ENCODE results near the gene GGA1. TPM values are rescaled to one million over a fixed set of nuclear protein-coding genes. Genes with fewer than 3 reads are reported as not detected.
A peak's percentile ranks its signal among the peaks of the same experiment; 100 is the strongest.
"Not testable (repeated sequence)": the region's sequence is repeated elsewhere in the genome, so short reads cannot be mapped to it uniquely, and the experiment has no call there.

The GGA1 gene
- total RNA-seq, 1 donor from 2014 or later: 15.7 TPM

- peak overlapping the region; percentile 95 for H3K27ac ChIP-seq (ENCODE audit: low read depth, low read length)
- H3K9me3 ChIP-seq (ENCODE audit: control insufficient read depth in 3 of 3, low read length in 3 of 3): no peaks in the 10 kb centered on the region
- H3K36me3 ChIP-seq (ENCODE audit: control insufficient read depth in 3 of 3, insufficient read depth in 3 of 3, low read length in 3 of 3): no peaks in the 10 kb centered on the region
- H3K9ac ChIP-seq (ENCODE audit: low read depth in 1 of 3, low read length in 3 of 3): peak overlapping the region; percentile 86 to 92 (median 89)
- peak overlapping the region; percentile 83 to 89 (median 87) for H3K4me3 ChIP-seq (ENCODE audit: low read length in 3 of 3)
- peaks cover 0 to 3% (median 0%) of the 10 kb centered on the region in 3 donors for H3K27me3 ChIP-seq (ENCODE audit: control insufficient read depth in 3 of 3, insufficient read depth in 3 of 3, low read length in 3 of 3)
- H3K4me1 ChIP-seq (ENCODE audit: control insufficient read depth in 3 of 3, insufficient read depth in 3 of 3, low read length in 3 of 3): peaks cover 28 to 35% (median 32%) of the 10 kb centered on the region in 3 donors
These were observed 628 bp upstream of the GGA1 start for GRCh38 chr22:37607935-37608476.

GRCh38 chr22:37609240-37610152, 862 bp downstream of the GGA1 start:
- peaks cover 32 to 35% (median 32%) of the 10 kb centered on the region in 3 donors for H3K4me1 ChIP-seq (ENCODE audit: control insufficient read depth in 3 of 3, insufficient read depth in 3 of 3, low read length in 3 of 3)
- peaks cover 3 to 5% (median 4%) of the 10 kb centered on the region in 3 donors for H3K36me3 ChIP-seq (ENCODE audit: control insufficient read depth in 3 of 3, insufficient read depth in 3 of 3, low read length in 3 of 3)
- peak overlapping the region; percentile 88 to 92 (median 89) for H3K9ac ChIP-seq (ENCODE audit: low read depth in 1 of 3, low read length in 3 of 3)
- H3K27me3 ChIP-seq (ENCODE audit: control insufficient read depth in 3 of 3, insufficient read depth in 3 of 3, low read length in 3 of 3): peaks cover 0 to 3% (median 0%) of the 10 kb centered on the region in 3 donors
- H3K27ac ChIP-seq (ENCODE audit: low read depth, low read length): peak overlapping the region; percentile 95
- peak overlapping the region; percentile 86 to 89 (median 87) for H3K4me3 ChIP-seq (ENCODE audit: low read length in 3 of 3)
- H3K9me3 ChIP-seq (ENCODE audit: control insufficient read depth in 3 of 3, low read length in 3 of 3): no peaks in the 10 kb centered on the region

GRCh38 chr22:37610153-37610475, 1.5 kb downstream of the GGA1 start:
- not testable (repeated sequence) for H3K9me3 ChIP-seq (ENCODE audit: control insufficient read depth in 3 of 3, low read length in 3 of 3); H3K27me3 ChIP-seq (ENCODE audit: control insufficient read depth in 3 of 3, insufficient read depth in 3 of 3, low read length in 3 of 3); H3K36me3 ChIP-seq (ENCODE audit: control insufficient read depth in 3 of 3, insufficient read depth in 3 of 3, low read length in 3 of 3)
- Histone ChIP-seq H3K4me1 (ENCODE audit: control insufficient read depth in 3 of 3, insufficient read depth in 3 of 3, low read length in 3 of 3) (peaks cover 32 to 35% (median 32%) of the 10 kb centered on the region in 3 donors), H3K9ac (ENCODE audit: low read depth in 1 of 3, low read length in 3 of 3) (peak overlapping the region; percentile 88 to 92 (median 89)), H3K4me3 (ENCODE audit: low read length in 3 of 3) (peak overlapping the region in 2 of 3 donors; percentile 24 to 89), H3K27ac (ENCODE audit: low read depth, low read length) (peak overlapping the region; percentile 95)

- H3K4me1 ChIP-seq (ENCODE audit: control insufficient read depth in 3 of 3, insufficient read depth in 3 of 3, low read length in 3 of 3): peaks cover 32 to 35% (median 32%) of the 10 kb centered on the region in 3 donors
- peak overlapping the region in 1 of 3 donors; percentile 24 for H3K4me3 ChIP-seq (ENCODE audit: low read length in 3 of 3)
- H3K9ac ChIP-seq (ENCODE audit: low read depth in 1 of 3, low read length in 3 of 3): peak overlapping the region in 1 of 3 donors; percentile 33
- H3K36me3 ChIP-seq (ENCODE audit: control insufficient read depth in 3 of 3, insufficient read depth in 3 of 3, low read length in 3 of 3): peaks cover 4 to 9% (median 7%) of the 10 kb centered on the region in 3 donors
- H3K27me3 ChIP-seq (ENCODE audit: control insufficient read depth in 3 of 3, insufficient read depth in 3 of 3, low read length in 3 of 3): peaks cover 0 to under 1% (median 0%) of the 10 kb centered on the region in 3 donors
- H3K27ac ChIP-seq (ENCODE audit: low read depth, low read length): no peak overlapping the region
- no peaks in the 10 kb centered on the region for H3K9me3 ChIP-seq (ENCODE audit: control insufficient read depth in 3 of 3, low read length in 3 of 3)
These were observed 2.0 kb downstream of the GGA1 start for GRCh38 chr22:37610480-37611129.

GRCh38 chr22:37611207-37611606, 2.6 kb downstream of the GGA1 start:
- H3K4me1 ChIP-seq (ENCODE audit: control insufficient read depth in 3 of 3, insufficient read depth in 3 of 3, low read length in 3 of 3): peaks cover 32 to 35% (median 32%) of the 10 kb centered on the region in 3 donors
- H3K36me3 ChIP-seq (ENCODE audit: control insufficient read depth in 3 of 3, insufficient read depth in 3 of 3, low read length in 3 of 3): peaks cover 7 to 12% (median 10%) of the 10 kb centered on the region in 3 donors
- no peak overlapping the region for H3K27ac ChIP-seq (ENCODE audit: low read depth, low read length)
- peak overlapping the region in 1 of 3 donors; percentile 8 for H3K9ac ChIP-seq (ENCODE audit: low read depth in 1 of 3, low read length in 3 of 3)
- no peak overlapping the region for H3K4me3 ChIP-seq (ENCODE audit: low read length in 3 of 3)
- H3K27me3 ChIP-seq (ENCODE audit: control insufficient read depth in 3 of 3, insufficient read depth in 3 of 3, low read length in 3 of 3): no peaks in the 10 kb centered on the region
- H3K9me3 ChIP-seq (ENCODE audit: control insufficient read depth in 3 of 3, low read length in 3 of 3): no peaks in the 10 kb centered on the region

GRCh38 chr22:37616201-37617083, 7.8 kb downstream of the GGA1 start:
- no peak overlapping the region for H3K4me3 ChIP-seq (ENCODE audit: low read length in 3 of 3)
- no peak overlapping the region for H3K27ac ChIP-seq (ENCODE audit: low read depth, low read length)
- H3K36me3 ChIP-seq (ENCODE audit: control insufficient read depth in 3 of 3, insufficient read depth in 3 of 3, low read length in 3 of 3): peaks cover 34 to 47% (median 44%) of the 10 kb centered on the region in 3 donors
- H3K27me3 ChIP-seq (ENCODE audit: control insufficient read depth in 3 of 3, insufficient read depth in 3 of 3, low read length in 3 of 3): no peaks in the 10 kb centered on the region
- peaks cover 2 to 4% (median 3%) of the 10 kb centered on the region in 3 donors for H3K4me1 ChIP-seq (ENCODE audit: control insufficient read depth in 3 of 3, insufficient read depth in 3 of 3, low read length in 3 of 3)
- H3K9ac ChIP-seq (ENCODE audit: low read depth in 1 of 3, low read length in 3 of 3): peak overlapping the region in 1 of 3 donors; percentile 25
- no peaks in the 10 kb centered on the region for H3K9me3 ChIP-seq (ENCODE audit: control insufficient read depth in 3 of 3, low read length in 3 of 3)

- no peaks in the 10 kb centered on the region for H3K9me3 ChIP-seq (ENCODE audit: control insufficient read depth in 3 of 3, low read length in 3 of 3)
- no peak overlapping the region for H3K9ac ChIP-seq (ENCODE audit: low read depth in 1 of 3, low read length in 3 of 3)
- no peaks in the 10 kb centered on the region for H3K27me3 ChIP-seq (ENCODE audit: control insufficient read depth in 3 of 3, insufficient read depth in 3 of 3, low read length in 3 of 3)
- H3K36me3 ChIP-seq (ENCODE audit: control insufficient read depth in 3 of 3, insufficient read depth in 3 of 3, low read length in 3 of 3): peaks cover 34 to 49% (median 46%) of the 10 kb centered on the region in 3 donors
- peaks cover 0 to 4% (median 3%) of the 10 kb centered on the region in 3 donors for H3K4me1 ChIP-seq (ENCODE audit: control insufficient read depth in 3 of 3, insufficient read depth in 3 of 3, low read length in 3 of 3)
- H3K4me3 ChIP-seq (ENCODE audit: low read length in 3 of 3): no peak overlapping the region
- H3K27ac ChIP-seq (ENCODE audit: low read depth, low read length): no peak overlapping the region
These were observed 8.8 kb downstream of the GGA1 start for GRCh38 chr22:37617431-37617830.

GRCh38 chr22:37618072-37618656, 9.5 kb downstream of the GGA1 start:
- H3K9me3 ChIP-seq (ENCODE audit: control insufficient read depth in 3 of 3, low read length in 3 of 3): no peaks in the 10 kb centered on the region
- peaks cover 0 to 4% (median 0%) of the 10 kb centered on the region in 3 donors for H3K4me1 ChIP-seq (ENCODE audit: control insufficient read depth in 3 of 3, insufficient read depth in 3 of 3, low read length in 3 of 3)
- H3K27me3 ChIP-seq (ENCODE audit: control insufficient read depth in 3 of 3, insufficient read depth in 3 of 3, low read length in 3 of 3): no peaks in the 10 kb centered on the region
- H3K9ac ChIP-seq (ENCODE audit: low read depth in 1 of 3, low read length in 3 of 3): peak overlapping the region in 1 of 3 donors; percentile 16
- no peak overlapping the region for H3K4me3 ChIP-seq (ENCODE audit: low read length in 3 of 3)
- no peak overlapping the region for H3K27ac ChIP-seq (ENCODE audit: low read depth, low read length)
- peaks cover 41 to 53% (median 50%) of the 10 kb centered on the region in 3 donors for H3K36me3 ChIP-seq (ENCODE audit: control insufficient read depth in 3 of 3, insufficient read depth in 3 of 3, low read length in 3 of 3)

- H3K9ac ChIP-seq (ENCODE audit: low read depth in 1 of 3, low read length in 3 of 3): peak overlapping the region in 1 of 3 donors; percentile 16
- peaks cover under 1 to 3% (median under 1%) of the 10 kb centered on the region in 3 donors for H3K4me1 ChIP-seq (ENCODE audit: control insufficient read depth in 3 of 3, insufficient read depth in 3 of 3, low read length in 3 of 3)
- H3K4me3 ChIP-seq (ENCODE audit: low read length in 3 of 3): no peak overlapping the region
- H3K27ac ChIP-seq (ENCODE audit: low read depth, low read length): no peak overlapping the region
- no peaks in the 10 kb centered on the region for H3K9me3 ChIP-seq (ENCODE audit: control insufficient read depth in 3 of 3, low read length in 3 of 3)
- H3K27me3 ChIP-seq (ENCODE audit: control insufficient read depth in 3 of 3, insufficient read depth in 3 of 3, low read length in 3 of 3): no peaks in the 10 kb centered on the region
- peaks cover 43 to 56% (median 52%) of the 10 kb centered on the region in 3 donors for H3K36me3 ChIP-seq (ENCODE audit: control insufficient read depth in 3 of 3, insufficient read depth in 3 of 3, low read length in 3 of 3)
These were observed 10.0 kb downstream of the GGA1 start for GRCh38 chr22:37618674-37619073.

Measured in skeletal muscle tissue (tissue), 4 donors.